Fibroblast of skin of scalp (primary cell): ENCODE results near the gene CCDC197.

ENCODE experiments used
- DNase-seq: peaks from one replicate; pipeline ENCODE4 v3.0.0-alpha.2; 2013

The CCDC197 gene

GRCh38 chr14:94045101-94045500 lies 48.0 kb downstream of the CCDC197 start:
- DNase-seq, result no peak

- no peak for DNase-seq
Measured at GRCh38 chr14:94045563-94046345, 48.7 kb downstream of the CCDC197 start.

DNA sequence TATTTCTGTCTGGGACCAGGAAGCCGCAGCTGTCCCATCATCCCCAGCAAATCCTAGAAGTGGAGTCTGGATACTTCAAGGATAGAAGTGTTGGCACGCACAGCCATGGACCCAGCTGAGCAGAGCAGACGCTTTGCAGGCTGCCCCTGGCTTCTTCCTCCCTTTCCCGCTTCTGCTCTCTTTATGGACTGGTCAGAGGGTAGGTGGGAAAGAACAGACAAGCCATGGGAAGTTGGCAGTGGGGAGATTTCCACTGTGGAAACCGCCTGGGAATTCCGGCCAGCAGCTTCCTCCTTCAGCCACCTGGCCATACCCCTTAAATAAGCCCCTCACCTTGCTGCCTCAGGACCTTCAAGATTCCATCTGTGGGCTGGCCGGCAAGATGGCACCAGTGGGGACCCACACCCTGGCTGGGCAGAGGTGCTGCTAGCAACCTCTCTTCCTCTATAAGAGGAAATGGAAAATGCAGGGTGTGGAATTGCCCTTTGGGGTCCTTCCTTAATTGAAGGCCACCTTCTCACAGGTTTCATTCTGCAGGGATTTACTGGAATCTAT lies 49.7 kb downstream of the CCDC197 start:
- no peak for DNase-seq

DNA sequence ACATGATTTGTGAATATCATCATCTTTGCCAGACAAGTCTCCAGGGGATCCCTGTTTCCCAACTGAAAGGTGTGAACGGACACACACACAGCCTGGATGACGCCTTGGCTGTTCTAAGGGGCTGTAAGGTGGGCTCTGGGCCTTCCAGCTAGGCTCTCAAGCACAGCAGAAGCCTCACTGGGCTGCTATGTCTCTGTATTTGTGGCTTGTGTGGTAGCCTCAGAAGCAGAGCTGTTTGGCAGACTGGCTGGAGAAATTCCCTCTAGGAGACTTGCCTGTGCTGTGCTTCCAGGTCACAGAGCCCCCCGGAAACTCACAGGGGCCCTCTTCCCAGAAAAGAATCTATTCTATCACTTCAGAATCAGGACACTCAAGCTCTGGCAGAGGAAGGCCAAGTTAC lies 50.5 kb downstream of the CCDC197 start:
- DNase-seq, result no peak

GRCh38 chr14:94048691-94049624 lies 51.9 kb downstream of the CCDC197 start:
- DNase-seq, result no peak

DNA sequence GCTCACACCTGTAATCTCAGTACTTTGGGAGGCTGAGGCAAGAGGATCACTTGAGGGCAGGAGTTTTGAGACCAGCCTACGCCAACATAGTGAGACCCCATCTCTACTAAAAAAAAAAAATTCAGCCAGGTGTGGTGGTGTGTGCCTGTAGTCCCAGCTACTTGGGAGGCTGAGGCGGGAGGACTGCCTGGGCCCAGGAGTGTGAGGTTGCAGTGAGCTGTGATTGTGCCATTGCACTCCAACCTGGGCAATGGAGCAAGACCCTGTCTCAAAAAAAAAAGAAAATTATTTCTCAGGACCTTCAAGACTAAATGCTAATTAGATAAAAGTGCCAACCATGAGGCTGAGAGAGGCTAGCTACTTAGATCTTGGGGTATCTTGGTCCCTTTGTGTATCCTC lies 52.5 kb downstream of the CCDC197 start:
- no peak for DNase-seq

DNA sequence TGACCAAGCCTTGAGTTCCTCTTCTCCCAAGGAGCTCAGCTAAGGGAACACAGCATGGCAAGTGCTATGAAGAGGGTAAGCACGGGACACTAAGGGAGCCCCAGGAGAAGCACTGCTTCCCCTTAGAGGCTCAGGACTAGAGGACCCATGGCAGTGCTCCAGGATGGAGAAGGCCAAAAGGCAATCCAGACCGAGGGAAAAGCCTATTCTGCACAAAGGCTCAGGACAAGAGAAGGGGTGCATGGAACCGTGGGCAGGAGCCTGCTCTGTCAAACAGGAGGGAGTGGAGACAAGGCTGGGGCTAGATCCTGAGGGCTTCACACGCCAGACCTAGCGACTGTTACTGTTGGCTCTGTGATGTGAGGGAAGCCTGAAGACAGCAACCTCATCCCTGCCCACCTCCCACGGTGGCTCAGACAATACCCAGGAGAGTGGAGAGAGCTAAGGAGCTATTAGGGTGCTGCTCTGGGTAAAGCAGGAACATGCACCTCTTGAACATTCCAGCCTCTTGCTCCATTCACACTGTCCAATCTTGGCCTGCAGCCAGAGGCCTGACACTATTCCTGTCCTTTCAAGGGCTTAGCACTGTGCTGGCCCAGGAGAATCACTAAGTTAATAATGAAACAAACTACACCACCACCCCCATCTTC lies 53.3 kb downstream of the CCDC197 start:
- no peak for DNase-seq

DNA sequence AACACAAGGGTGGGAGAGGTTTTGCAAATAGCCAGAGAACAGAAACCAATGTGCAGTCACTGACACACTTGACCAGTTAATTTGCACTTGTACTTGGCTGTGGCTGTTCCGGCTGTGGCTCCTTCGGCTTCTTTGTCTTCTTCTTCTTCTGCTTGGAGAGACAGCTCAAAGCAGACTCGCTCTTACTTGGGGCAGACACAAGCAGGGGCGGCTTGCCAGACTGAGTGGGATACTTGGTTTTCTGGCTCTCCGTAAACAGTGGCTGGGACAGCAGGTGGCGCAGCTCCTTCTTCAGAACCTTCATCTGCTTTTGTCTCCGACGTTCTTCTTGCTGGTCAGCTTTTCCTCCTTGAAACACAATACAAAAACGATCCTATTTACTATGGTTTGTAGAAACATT lies 54.0 kb downstream of the CCDC197 start:
- DNase-seq, result peak; percentile 36

DNA sequence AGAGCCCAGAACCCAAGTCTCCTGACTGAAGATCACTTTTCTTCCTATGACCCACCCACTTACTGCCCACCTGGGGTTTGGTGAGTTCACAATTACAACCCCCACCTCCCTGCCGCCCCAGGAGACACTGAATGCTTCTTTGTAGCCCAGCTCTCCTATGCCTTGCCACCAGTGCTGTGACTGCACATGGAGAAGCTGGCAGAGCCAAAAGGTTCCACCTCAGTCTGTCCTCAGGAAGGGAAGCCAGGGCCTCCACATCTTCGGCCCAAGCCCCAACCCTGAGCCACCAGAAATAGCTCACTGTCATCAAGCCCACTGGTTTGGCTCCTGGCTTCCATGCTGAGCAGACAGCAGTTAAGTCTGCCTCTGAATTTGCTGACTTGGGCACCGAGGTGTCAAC lies 54.7 kb downstream of the CCDC197 start:
- DNase-seq, result no peak

DNA sequence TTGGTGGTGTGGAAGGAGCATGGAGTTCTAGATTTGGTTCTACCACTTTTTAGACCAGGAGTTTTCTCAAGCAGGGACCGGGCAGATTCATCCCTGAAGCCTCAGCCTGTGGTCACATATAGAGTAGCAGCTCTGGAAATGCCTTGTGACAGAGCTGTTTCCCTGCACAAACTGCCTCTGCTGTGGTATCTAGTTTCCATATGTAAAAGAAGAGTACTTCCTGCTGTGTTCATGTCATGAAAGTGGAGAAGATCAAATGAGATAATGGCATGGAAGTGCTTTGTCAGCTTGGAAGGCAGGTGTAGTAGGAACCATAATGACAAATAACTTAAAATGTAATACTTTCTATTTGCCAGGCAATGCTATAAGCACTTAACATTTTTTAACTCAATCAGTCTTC lies 55.1 kb downstream of the CCDC197 start:
- no peak for DNase-seq

GRCh38 chr14:94052662-94053061 lies 55.6 kb downstream of the CCDC197 start:
- DNase-seq, result no peak

DNA sequence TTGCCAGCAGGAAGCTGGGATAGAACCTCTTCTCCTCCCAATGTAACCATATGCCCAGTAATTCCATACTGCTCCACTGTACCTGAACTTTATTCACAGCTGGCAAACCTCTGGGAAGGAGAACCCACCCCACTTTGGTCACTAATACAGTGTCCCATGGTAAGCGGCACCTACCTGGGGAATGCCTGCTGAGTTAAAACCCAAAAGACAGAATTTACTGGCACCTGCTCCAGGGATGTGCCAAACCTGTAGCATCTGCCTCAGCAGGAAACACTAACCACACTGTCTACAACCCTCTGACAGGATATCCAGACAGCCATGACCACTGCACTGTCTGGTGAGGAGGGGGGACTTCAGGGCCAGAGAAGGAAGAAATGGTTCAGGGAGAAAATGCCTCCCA lies 57.3 kb downstream of the CCDC197 start:
- no peak for DNase-seq

DNA sequence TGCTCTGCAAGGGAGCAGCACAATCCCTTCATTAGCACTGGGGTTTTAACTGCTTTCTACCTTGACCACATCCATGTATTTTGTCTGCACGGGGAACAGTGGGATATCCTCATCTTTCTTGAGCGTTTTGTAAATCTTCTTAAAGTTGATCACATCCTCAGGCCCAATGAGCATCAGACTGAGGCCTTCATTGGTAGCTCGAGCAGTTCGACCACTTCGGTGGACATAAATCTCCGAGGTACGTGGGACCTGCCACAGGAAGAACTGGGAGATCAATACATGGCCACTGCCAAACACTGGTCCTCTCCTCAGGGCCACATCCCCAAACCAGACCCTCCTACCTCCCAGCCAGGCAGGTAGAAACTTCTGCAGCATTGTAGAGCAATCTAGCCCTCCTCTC lies 57.8 kb downstream of the CCDC197 start:
- DNase-seq, result no peak

GRCh38 chr14:94056579-94057308 lies 59.6 kb downstream of the CCDC197 start:
- DNase-seq, result no peak

DNA sequence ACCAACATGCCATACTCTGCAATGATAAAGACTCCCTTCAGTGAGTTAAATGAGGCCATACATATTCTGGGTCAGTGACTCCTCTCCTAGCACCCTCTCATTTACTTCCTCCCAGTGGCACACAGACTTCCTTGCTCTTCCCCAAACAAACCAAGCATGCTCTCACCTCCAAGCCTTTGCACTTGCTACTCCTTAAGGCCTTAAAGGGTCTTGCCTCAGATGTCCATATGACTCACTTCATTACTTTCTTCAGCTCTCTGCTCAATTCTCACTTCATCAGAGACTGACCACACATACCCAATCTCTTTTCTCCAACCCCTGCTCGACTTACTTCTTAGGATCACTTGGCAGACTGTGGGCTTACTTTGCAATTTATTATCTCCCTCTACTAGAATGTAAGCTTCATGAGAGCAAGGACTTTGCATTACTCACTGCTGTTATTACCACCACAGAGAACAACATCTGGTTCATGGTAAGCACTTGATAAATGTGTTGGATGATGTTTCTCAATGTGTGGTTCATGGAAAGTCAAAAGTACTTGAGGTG lies 61.1 kb downstream of the CCDC197 start:
- no peak for DNase-seq
